Common myeloid progenitor, CD34-positive (primary cell): ENCODE measurements around the gene RYR2.
"Not testable (repeated sequence)": the region's sequence is repeated elsewhere in the genome, so short reads cannot be mapped to it uniquely, and the experiment has no call there.

Experiments
- CTCF ChIA-PET: fragments of 350-600 bp; sonication (Branson Sonifier 250); formaldehyde crosslinking; loops from one replicate; lab custom pipeline; 2021; ENCODE audit warnings: antibody characterized with exemption; lab: Charles Lee
- POLR2A ChIA-PET: fragments of 350-600 bp; sonication (Branson Sonifier 250); formaldehyde crosslinking; loops from one replicate; lab custom pipeline; 2021; ENCODE audit warnings: antibody characterized with exemption; lab: Charles Lee
- DNase-seq, 3 donors: peaks; one replicate each; pipeline versions ENCODE4 v3.0.0 to v3.0.0-alpha.2; 2013
- H3K27ac ChIP-seq, 2 experiments: 1 replicate in 1 of 2; 2 replicates in 1 of 2; pipeline ENCODE4 v1.7.0; 2013; ENCODE audit warnings: inconsistent platforms in 2 of 2, low read length in 2 of 2, mild to moderate bottlenecking in 2 of 2, low read depth in 1 of 2, moderate library complexity in 1 of 2; ENCODE audit not compliant: severe bottlenecking in 2 of 2, insufficient read depth in 1 of 2, poor library complexity in 1 of 2
- H3K27me3 ChIP-seq, 5 experiments: replicated peaks in 2 of 5; 1 replicate in 3 of 5; 2 replicates in 2 of 5; pipeline versions ENCODE4 v1.6.1 to v1.7.0; 2013; ENCODE audit warnings: low read length in 4 of 5, mild to moderate bottlenecking in 2 of 5, moderate library complexity in 2 of 5, inconsistent platforms in 1 of 5; ENCODE audit not compliant: insufficient read depth in 5 of 5, control insufficient read depth in 4 of 5
- H3K36me3 ChIP-seq, 4 experiments: 1 replicate in 2 of 4; 2 replicates in 2 of 4; pipeline versions ENCODE4 v1.6.1 to v1.7.0; 2013; ENCODE audit warnings: low read length in 3 of 4, control low read depth in 1 of 4, mild to moderate bottlenecking in 1 of 4; ENCODE audit not compliant: control insufficient read depth in 4 of 4, insufficient read depth in 4 of 4
- H3K4me1 ChIP-seq, 4 experiments: 1 replicate in 3 of 4; 2 replicates in 1 of 4; pipeline versions ENCODE4 v1.6.1 to v1.7.1; 2013; ENCODE audit warnings: low read length in 3 of 4, mild to moderate bottlenecking in 3 of 4, control low read depth in 1 of 4, inconsistent platforms in 1 of 4, moderate library complexity in 1 of 4; ENCODE audit not compliant: control insufficient read depth in 4 of 4, insufficient read depth in 4 of 4; ENCODE audit errors: control extremely low read depth in 1 of 4
- H3K4me3 ChIP-seq, 7 experiments: 1 replicate in 4 of 7; 2 replicates in 3 of 7; pipeline versions ENCODE4 v1.5.1 to v1.7.0; 2013; ENCODE audit warnings: mild to moderate bottlenecking in 7 of 7, low read length in 6 of 7, moderate library complexity in 6 of 7, inconsistent platforms in 2 of 7, low read depth in 2 of 7, control low read depth in 1 of 7; ENCODE audit not compliant: insufficient read depth in 4 of 7, control insufficient read depth in 1 of 7; ENCODE audit errors: extremely low read depth in 1 of 7
- H3K9me3 ChIP-seq, 5 experiments: 1 replicate in 4 of 5; 2 replicates in 1 of 5; pipeline versions ENCODE4 v1.6.1 to v1.7.1; 2013; ENCODE audit warnings: low read length in 4 of 5, mild to moderate bottlenecking in 2 of 5, inconsistent platforms in 1 of 5, low read depth in 1 of 5, moderate library complexity in 1 of 5; ENCODE audit not compliant: control insufficient read depth in 4 of 5, insufficient read depth in 2 of 5; ENCODE audit errors: control extremely low read depth in 1 of 5
- WGBS: methylation state at CpG from one replicate; pipeline ENCODE4 v1.1.5; 2013; ENCODE audit not compliant: insufficient coverage; 5-methylcytosine and 5-hydroxymethylcytosine counted together

The RYR2 gene

DNA sequence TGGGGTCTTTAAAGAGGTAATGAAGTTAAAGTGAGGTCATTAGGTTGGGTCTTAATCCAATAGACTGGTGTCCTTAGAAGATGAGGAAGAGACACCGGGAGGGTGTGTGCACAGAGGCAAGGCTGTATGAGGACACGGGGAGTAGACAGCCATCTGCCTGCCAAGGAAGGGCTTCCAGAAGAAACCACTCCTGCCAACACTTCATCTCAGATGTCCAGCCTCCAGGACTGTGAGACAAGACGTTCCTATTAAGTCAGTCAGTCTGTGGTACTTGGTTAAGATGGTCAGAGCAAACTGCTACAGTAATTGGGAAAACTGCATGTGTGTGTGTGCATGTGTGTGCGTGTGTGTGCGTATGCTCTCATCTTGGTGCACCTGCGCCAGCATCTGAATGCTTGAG, 77.1 kb downstream of the RYR2 start:
- WGBS = 97% methylated on average over 5 of the region's 6 CpGs
- no peaks in the 10 kb centered on the region for H3K36me3 ChIP-seq
- no peaks in the 10 kb centered on the region for H3K9me3 ChIP-seq
- H3K27me3 ChIP-seq = peaks cover 0 to 2% (median 0%) of the 10 kb centered on the region in 5 experiments
- no peak for DNase-seq
- ChIA-PET CTCF (no interaction called here), POLR2A (no interaction called here)
- H3K27ac ChIP-seq = no peak overlapping the region
- H3K4me1 ChIP-seq = no peaks in the 10 kb centered on the region
- H3K4me3 ChIP-seq = no peak overlapping the region

GRCh38 chr1:237120683-237121082, 78.7 kb downstream of the RYR2 start:
- Histone ChIP-seq H3K4me1 (no peaks in the 10 kb centered on the region), H3K4me3 (no peak overlapping the region), H3K27me3 (peaks cover 0 to 2% (median 0%) of the 10 kb centered on the region in 5 experiments), H3K36me3 (no peaks in the 10 kb centered on the region), H3K9me3 (no peaks in the 10 kb centered on the region), H3K27ac (no peak overlapping the region)
- DNase-seq = no peak
- POLR2A ChIA-PET = no interaction called here
- WGBS = 80% methylated on average over 4 of the region's 5 CpGs
- CTCF ChIA-PET = no interaction called here

GRCh38 chr1:237124856-237125462, 83.0 kb downstream of the RYR2 start:
- POLR2A ChIA-PET = no interaction called here
- CTCF ChIA-PET = no interaction called here
- Histone ChIP-seq H3K27me3 (no peaks in the 10 kb centered on the region), H3K4me1 (no peaks in the 10 kb centered on the region), H3K36me3 (no peaks in the 10 kb centered on the region), H3K27ac (no peak overlapping the region), H3K9me3 (peaks cover 0 to 10% (median 0%) of the 10 kb centered on the region in 5 experiments), H3K4me3 (no peak overlapping the region)
- WGBS = 85% methylated on average over 9 of the region's 10 CpGs
- DNase-seq = peak; percentile 5 to 24 (median 9)

DNA sequence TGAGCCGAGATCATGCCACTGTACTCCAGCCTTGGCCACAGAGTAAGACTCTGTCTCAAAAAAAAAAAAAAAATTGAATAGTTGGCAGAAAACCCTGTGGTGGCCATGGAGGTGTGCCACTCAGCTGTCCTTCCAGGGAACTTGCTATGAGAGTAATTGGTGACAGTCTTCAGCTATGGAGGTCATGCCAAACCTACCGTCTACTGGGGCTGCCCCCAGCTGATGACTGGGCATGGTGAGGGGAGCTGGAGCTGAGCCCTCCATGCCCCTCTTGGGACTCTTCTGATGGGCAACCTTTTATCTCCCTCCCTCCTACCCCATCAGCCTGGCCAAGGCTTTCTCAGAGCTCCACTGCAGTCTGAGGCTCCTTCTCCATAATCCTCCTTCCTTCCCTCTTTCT, 84.2 kb downstream of the RYR2 start:
- H3K36me3 ChIP-seq = no peaks in the 10 kb centered on the region

DNA sequence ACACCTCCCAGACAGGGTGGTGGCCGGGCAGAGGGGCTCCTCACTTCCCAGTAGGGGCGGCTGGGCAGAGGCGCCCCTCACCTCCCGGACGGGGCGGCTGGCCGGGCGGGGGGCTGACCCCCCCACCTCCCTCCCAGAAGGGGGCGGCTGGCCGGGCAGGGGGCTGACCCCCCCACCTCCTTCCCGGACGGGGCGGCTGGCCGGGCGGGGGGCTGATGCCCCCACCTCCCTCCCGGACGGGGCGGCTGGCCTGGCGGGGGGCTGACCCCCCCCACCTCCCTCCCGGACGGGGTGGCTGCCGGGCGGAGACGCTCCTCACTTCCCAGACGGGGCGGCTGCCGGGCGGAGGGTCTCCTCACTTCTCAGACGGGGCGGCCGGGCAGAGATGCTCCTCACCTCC, 85.3 kb downstream of the RYR2 start:
- POLR2A ChIA-PET, H3K27me3 ChIP-seq, H3K4me1 ChIP-seq, DNase-seq, H3K4me3 ChIP-seq, H3K36me3 ChIP-seq, CTCF ChIA-PET, H3K27ac ChIP-seq: not testable (repeated sequence)
- peaks cover 0 to 17% (median 0%) of the 10 kb centered on the region in 5 experiments for H3K9me3 ChIP-seq
- no CpG with 5 or more reads among the region's 31 CpGs for WGBS

More for the DNA sequence above, 84.2 kb downstream of the RYR2 start:
- H3K4me3 ChIP-seq = peak overlapping the region in 1 of 7 experiments; percentile 14
- H3K4me1 ChIP-seq = no peaks in the 10 kb centered on the region
- ChIA-PET CTCF (interaction anchor here (1.2 to 1.4 kb wide), 2 partner anchors 9 to 13 kb away, joined by 3 to 4 read pairs; no protein-coding TSS in a partner anchor), POLR2A (no interaction called here)
- H3K27me3 ChIP-seq = no peaks in the 10 kb centered on the region
- peaks cover 0 to 13% (median 0%) of the 10 kb centered on the region in 5 experiments for H3K9me3 ChIP-seq
- H3K27ac ChIP-seq = no peak overlapping the region
- DNase-seq = no peak
- WGBS = 100% methylated on average over 2 of the region's 2 CpGs

DNA sequence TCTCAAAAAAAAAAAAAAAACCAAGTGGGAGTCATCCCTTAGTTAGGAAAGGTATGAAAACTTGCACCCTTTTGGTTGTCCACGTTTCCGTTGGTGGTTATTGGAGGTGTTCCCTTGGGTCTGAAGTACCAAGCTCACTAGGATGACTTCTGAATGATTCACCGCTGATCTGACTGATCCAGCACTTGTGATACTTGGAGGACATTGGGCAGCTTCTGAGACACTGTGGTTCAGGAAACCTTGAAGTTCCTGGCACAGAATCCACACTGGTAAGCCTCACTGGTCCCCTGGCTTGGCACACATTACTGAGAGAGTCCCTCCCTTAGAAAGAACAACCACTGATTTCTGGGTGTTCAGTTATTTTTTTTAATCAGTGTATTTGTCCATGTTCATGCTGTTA, 91.9 kb downstream of the RYR2 start:
- no peaks in the 10 kb centered on the region for H3K36me3 ChIP-seq
- H3K4me1 ChIP-seq = no peaks in the 10 kb centered on the region
- no peak overlapping the region for H3K4me3 ChIP-seq
- no peak for DNase-seq
- peaks cover 0 to 17% (median 2%) of the 10 kb centered on the region in 5 experiments for H3K9me3 ChIP-seq
- ChIA-PET POLR2A (no interaction called here), CTCF (no interaction called here)
- 81% methylated on average over 3 of the region's 3 CpGs for WGBS
- H3K27me3 ChIP-seq = no peaks in the 10 kb centered on the region
- H3K27ac ChIP-seq = no peak overlapping the region

- Histone ChIP-seq H3K4me1 (no peaks in the 10 kb centered on the region), H3K36me3 (no peaks in the 10 kb centered on the region), H3K27ac (no peak overlapping the region), H3K27me3 (no peaks in the 10 kb centered on the region), H3K9me3 (peaks cover 0 to 10% (median 2%) of the 10 kb centered on the region in 5 experiments), H3K4me3 (no peak overlapping the region)
- DNase-seq = no peak
- ChIA-PET POLR2A (no interaction called here), CTCF (no interaction called here)
- no CpG with 5 or more reads among the region's 2 CpGs for WGBS
Measured at GRCh38 chr1:237134929-237135328, 92.9 kb downstream of the RYR2 start.
